Gastroesophageal sphincter (tissue), 4 donors: ENCODE measurements around the gene PLEKHA1. TPM values are rescaled to one million over a fixed set of nuclear protein-coding genes. Genes with fewer than 3 reads are reported as not detected.
A peak's percentile ranks its signal among the peaks of the same experiment; 100 is the strongest.

Experiments used
- ATAC-seq: fragments of 150-250 bp; one replicate; pipeline ENCODE4 v1.9.1; 2016; ENCODE audit warnings: mild to moderate bottlenecking, moderate library complexity
- H3K27ac ChIP-seq, 4 donors: fragments of 200-600 bp; sonication (generic) in 3 of 4; 1 replicate in 3 of 4; 2 replicates in 1 of 4; pipeline ENCODE4 v1.5.1; 2016 to 2019
- H3K27me3 ChIP-seq: fragments of 200-600 bp; sonication (generic); one replicate; pipeline ENCODE4 v1.5.1; 2019
- H3K36me3 ChIP-seq, 2 donors: fragments of 200-600 bp; sonication (generic); one replicate each; pipeline ENCODE4 v1.5.1; 2019; ENCODE audit warnings: control low read depth in 1 of 2
- H3K4me1 ChIP-seq, 3 donors: fragments of 200-600 bp; sonication (generic); 1 replicate in 2 of 3; 2 replicates in 1 of 3; pipeline ENCODE4 v1.5.1; 2016 to 2019; ENCODE audit warnings: control low read depth in 2 of 3
- H3K4me3 ChIP-seq, 2 donors: fragments of 200-600 bp; sonication (generic); one replicate each; pipeline ENCODE4 v1.5.1; 2019; ENCODE audit warnings: mild to moderate bottlenecking in 1 of 2, moderate library complexity in 1 of 2
- H3K9me3 ChIP-seq, 3 donors: fragments of 200-600 bp; sonication (generic); one replicate each; pipeline ENCODE4 v1.5.1; 2017 to 2019; ENCODE audit warnings: control low read depth in 2 of 3
- CTCF ChIP-seq, 4 experiments: fragments of 200-600 bp in 2 of 4; fragments of 450-650 bp in 2 of 4; sonication (generic) in 1 of 4; IDR thresholded peaks; one replicate each; pipeline ENCODE4 v1.5.1; 2017 to 2019; ENCODE audit warnings: antibody characterized with exemption in 4 of 4, mild to moderate bottlenecking in 2 of 4, moderate library complexity in 2 of 4
- EP300 ChIP-seq: sonication (generic); formaldehyde crosslinking; IDR thresholded peaks from one replicate; pipeline ENCODE4 v1.6.1; 2017; ENCODE audit warnings: antibody characterized with exemption, mild to moderate bottlenecking
- POLR2A ChIP-seq, 2 donors: fragments of 450-650 bp; IDR thresholded peaks; one replicate each; pipeline ENCODE4 v1.6.1; 2017; ENCODE audit warnings: antibody characterized with exemption in 2 of 2, mild to moderate bottlenecking in 2 of 2, moderate library complexity in 1 of 2
- POLR2AphosphoS5 ChIP-seq: sonication (generic); formaldehyde crosslinking; IDR thresholded peaks from one replicate; pipeline ENCODE4 v1.6.1; 2017; ENCODE audit warnings: antibody characterized with exemption
- WGBS, 2 donors: methylation state at CpG; one replicate each; pipeline ENCODE4 v1.1.5; 2018; ENCODE audit warnings: low coverage in 1 of 2; 5-methylcytosine and 5-hydroxymethylcytosine counted together
- total RNA-seq, 4 donors: library from RNA; depleted of rRNA; stranded (reverse); fragments of >200 nt; gene quantifications; one replicate each; pipeline ENCODE4 v1.1.0, GENCODE V29; 2016

PLEKHA1 gene
- total RNA-seq, 4 donors from 2014 or later: 62.1 to 125 (median 93.8) TPM

- 90 to 100% methylated on average over 1 to 2 of the region's 4 CpGs for WGBS, 2 donors
- H3K4me1 ChIP-seq: peaks cover 0 to 20% (median 0%) of the 10 kb centered on the region in 3 donors
- no peak for ATAC-seq
- no peaks in the 10 kb centered on the region for H3K9me3 ChIP-seq
- no peak overlapping the region for H3K4me3 ChIP-seq
- no peak for TF ChIP-seq POLR2A (IDR thresholded peaks at IDR 0.05)
- TF ChIP-seq POLR2AphosphoS5: no peak
- no peak for TF ChIP-seq CTCF (IDR thresholded peaks at IDR 0.05)
- no peak for TF ChIP-seq EP300
- H3K36me3 ChIP-seq: no peaks in the 10 kb centered on the region
- no peaks in the 10 kb centered on the region for H3K27me3 ChIP-seq
- H3K27ac ChIP-seq: no peak overlapping the region
Observed at GRCh38 chr10:122362031-122362592, 12.4 kb upstream of the PLEKHA1 start.

GRCh38 chr10:122362621-122363020 is 11.9 kb upstream of the PLEKHA1 start:
- 0 to 71% methylated on average over 1 of the region's 2 CpGs for WGBS, 2 donors
- H3K4me3 ChIP-seq: no peak overlapping the region

GRCh38 chr10:122363311-122363710 is 11.2 kb upstream of the PLEKHA1 start:
- no peak overlapping the region for H3K27ac ChIP-seq
- ATAC-seq: no peak
- WGBS, 2 donors: 71 to 94% methylated on average over 2 of the region's 2 CpGs

More at GRCh38 chr10:122362621-122363020, 11.9 kb upstream of the PLEKHA1 start:
- Histone ChIP-seq H3K4me1 (peaks cover 0 to 20% (median 0%) of the 10 kb centered on the region in 3 donors), H3K27ac (no peak overlapping the region), H3K9me3 (no peaks in the 10 kb centered on the region), H3K27me3 (no peaks in the 10 kb centered on the region), H3K36me3 (no peaks in the 10 kb centered on the region)
- TF ChIP-seq POLR2AphosphoS5: no peak
- TF ChIP-seq POLR2A (IDR thresholded peaks at IDR 0.05): no peak
- no peak for TF ChIP-seq CTCF (IDR thresholded peaks at IDR 0.05)
- TF ChIP-seq EP300: no peak
- no peak for ATAC-seq

GRCh38 chr10:122363722-122364463 is 10.6 kb upstream of the PLEKHA1 start:
- TF ChIP-seq CTCF (IDR thresholded peaks at IDR 0.05) (no peak), POLR2A (IDR thresholded peaks at IDR 0.05) (no peak), EP300 (no peak), POLR2AphosphoS5 (no peak)
- no peaks in the 10 kb centered on the region for H3K27me3 ChIP-seq
- H3K36me3 ChIP-seq: no peaks in the 10 kb centered on the region
- H3K4me1 ChIP-seq: peaks cover 0 to 20% (median 0%) of the 10 kb centered on the region in 3 donors
- peak overlapping the region in 3 of 4 donors; percentile 38 to 58 (median 46) for H3K27ac ChIP-seq
- no peak overlapping the region for H3K4me3 ChIP-seq
- H3K9me3 ChIP-seq: no peaks in the 10 kb centered on the region
- ATAC-seq: peak; percentile 55
- 33% methylated on average over 1 of the region's 6 CpGs; no CpG with 5 or more reads in 1 of the 2 donors for WGBS, 2 donors

More at GRCh38 chr10:122363311-122363710, 11.2 kb upstream of the PLEKHA1 start:
- Histone ChIP-seq H3K4me1 (peaks cover 0 to 20% (median 0%) of the 10 kb centered on the region in 3 donors), H3K27me3 (no peaks in the 10 kb centered on the region), H3K9me3 (no peaks in the 10 kb centered on the region), H3K36me3 (no peaks in the 10 kb centered on the region), H3K4me3 (no peak overlapping the region)
- no peak for TF ChIP-seq POLR2A (IDR thresholded peaks at IDR 0.05)
- no peak for TF ChIP-seq POLR2AphosphoS5
- TF ChIP-seq CTCF (IDR thresholded peaks at IDR 0.05): no peak
- TF ChIP-seq EP300: no peak
